HL-60 (cell line): ENCODE data around the gene PAK3.

Experiments
- DNase-seq, 2 experiments: peaks; one replicate each; pipeline ENCODE4 v3.0.0-alpha.2; 2010 to 2020; ENCODE audit warnings: low read depth in 1 of 2, low spot score in 1 of 2
- H3K27ac ChIP-seq: fragments of 250-450 bp; sonication (Bioruptor Pico); replicated peaks from 2 replicates; pipeline ENCODE4 v1.5.1; 2020; ENCODE audit warnings: mild to moderate bottlenecking, moderate library complexity
- H3K27me3 ChIP-seq: fragments of 250-450 bp; sonication (Bioruptor Pico); 2 replicates; pipeline ENCODE4 v1.5.1; 2021; ENCODE audit warnings: mild to moderate bottlenecking, moderate library complexity; ENCODE audit not compliant: insufficient read depth, poor library complexity, severe bottlenecking
- H3K4me3 ChIP-seq: replicated peaks from 2 replicates; pipeline ENCODE4 v1.5.1; 2011; ENCODE audit warnings: mild to moderate bottlenecking, control low read depth, low read length; ENCODE audit not compliant: insufficient read depth
- GABPA ChIP-seq: IDR thresholded peaks from 2 replicates; pipeline ENCODE4 v1.6.1; 2012; ENCODE audit warnings: low read depth
- POLR2AphosphoS5 ChIP-seq: IDR thresholded peaks from 2 replicates; pipeline ENCODE4 v1.6.1; 2012; ENCODE audit warnings: low read depth
- SPI1 ChIP-seq: IDR thresholded peaks from 2 replicates; pipeline ENCODE4 v1.6.1; 2012; ENCODE audit warnings: low read depth, mild to moderate bottlenecking, borderline replicate concordance
- TF ChIP-seq, protein P1 (sequence below): IDR thresholded peaks from one replicate; pipeline ENCODE4 v1.5.1; 2011; ENCODE audit warnings: low read length, control low read depth, inconsistent platforms; ENCODE audit not compliant: insufficient read depth
- TF ChIP-seq, protein P2 (sequence below): IDR thresholded peaks from 2 replicates; pipeline ENCODE4 v1.6.1; 2012; ENCODE audit warnings: low read depth; ENCODE audit not compliant: insufficient replicate concordance

The PAK3 gene

DNA sequence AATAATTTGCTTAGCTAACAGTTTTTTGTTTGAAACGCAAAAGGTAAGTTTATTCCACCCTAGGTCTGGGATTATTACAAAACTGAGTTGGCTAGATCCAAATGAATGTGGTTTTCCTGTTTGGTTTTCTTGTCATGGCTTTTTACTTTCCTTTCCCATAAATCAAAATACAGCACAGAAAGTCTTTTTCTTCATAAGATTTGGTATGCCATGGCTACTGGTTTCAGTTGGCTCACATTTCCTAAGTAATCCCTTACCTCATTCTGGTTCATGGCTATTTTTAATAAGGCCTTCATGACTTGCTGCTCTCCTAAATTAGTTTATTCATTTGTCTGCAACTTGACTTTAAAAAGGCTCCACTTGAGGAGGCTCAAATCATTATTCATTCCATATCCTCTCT is 12.9 kb upstream of the PAK3 start:
- DNase-seq, result no peak
- TF ChIP-seq SPI1 (no peak), GABPA (no peak), POLR2AphosphoS5 (no peak)
- TF ChIP-seq, protein P1, sequence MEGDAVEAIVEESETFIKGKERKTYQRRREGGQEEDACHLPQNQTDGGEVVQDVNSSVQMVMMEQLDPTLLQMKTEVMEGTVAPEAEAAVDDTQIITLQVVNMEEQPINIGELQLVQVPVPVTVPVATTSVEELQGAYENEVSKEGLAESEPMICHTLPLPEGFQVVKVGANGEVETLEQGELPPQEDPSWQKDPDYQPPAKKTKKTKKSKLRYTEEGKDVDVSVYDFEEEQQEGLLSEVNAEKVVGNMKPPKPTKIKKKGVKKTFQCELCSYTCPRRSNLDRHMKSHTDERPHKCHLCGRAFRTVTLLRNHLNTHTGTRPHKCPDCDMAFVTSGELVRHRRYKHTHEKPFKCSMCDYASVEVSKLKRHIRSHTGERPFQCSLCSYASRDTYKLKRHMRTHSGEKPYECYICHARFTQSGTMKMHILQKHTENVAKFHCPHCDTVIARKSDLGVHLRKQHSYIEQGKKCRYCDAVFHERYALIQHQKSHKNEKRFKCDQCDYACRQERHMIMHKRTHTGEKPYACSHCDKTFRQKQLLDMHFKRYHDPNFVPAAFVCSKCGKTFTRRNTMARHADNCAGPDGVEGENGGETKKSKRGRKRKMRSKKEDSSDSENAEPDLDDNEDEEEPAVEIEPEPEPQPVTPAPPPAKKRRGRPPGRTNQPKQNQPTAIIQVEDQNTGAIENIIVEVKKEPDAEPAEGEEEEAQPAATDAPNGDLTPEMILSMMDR, result no peak
- TF ChIP-seq, protein P2, sequence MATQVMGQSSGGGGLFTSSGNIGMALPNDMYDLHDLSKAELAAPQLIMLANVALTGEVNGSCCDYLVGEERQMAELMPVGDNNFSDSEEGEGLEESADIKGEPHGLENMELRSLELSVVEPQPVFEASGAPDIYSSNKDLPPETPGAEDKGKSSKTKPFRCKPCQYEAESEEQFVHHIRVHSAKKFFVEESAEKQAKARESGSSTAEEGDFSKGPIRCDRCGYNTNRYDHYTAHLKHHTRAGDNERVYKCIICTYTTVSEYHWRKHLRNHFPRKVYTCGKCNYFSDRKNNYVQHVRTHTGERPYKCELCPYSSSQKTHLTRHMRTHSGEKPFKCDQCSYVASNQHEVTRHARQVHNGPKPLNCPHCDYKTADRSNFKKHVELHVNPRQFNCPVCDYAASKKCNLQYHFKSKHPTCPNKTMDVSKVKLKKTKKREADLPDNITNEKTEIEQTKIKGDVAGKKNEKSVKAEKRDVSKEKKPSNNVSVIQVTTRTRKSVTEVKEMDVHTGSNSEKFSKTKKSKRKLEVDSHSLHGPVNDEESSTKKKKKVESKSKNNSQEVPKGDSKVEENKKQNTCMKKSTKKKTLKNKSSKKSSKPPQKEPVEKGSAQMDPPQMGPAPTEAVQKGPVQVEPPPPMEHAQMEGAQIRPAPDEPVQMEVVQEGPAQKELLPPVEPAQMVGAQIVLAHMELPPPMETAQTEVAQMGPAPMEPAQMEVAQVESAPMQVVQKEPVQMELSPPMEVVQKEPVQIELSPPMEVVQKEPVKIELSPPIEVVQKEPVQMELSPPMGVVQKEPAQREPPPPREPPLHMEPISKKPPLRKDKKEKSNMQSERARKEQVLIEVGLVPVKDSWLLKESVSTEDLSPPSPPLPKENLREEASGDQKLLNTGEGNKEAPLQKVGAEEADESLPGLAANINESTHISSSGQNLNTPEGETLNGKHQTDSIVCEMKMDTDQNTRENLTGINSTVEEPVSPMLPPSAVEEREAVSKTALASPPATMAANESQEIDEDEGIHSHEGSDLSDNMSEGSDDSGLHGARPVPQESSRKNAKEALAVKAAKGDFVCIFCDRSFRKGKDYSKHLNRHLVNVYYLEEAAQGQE, result no peak
- Histone ChIP-seq H3K27me3 (peaks cover 2% of the 10 kb centered on the region), H3K27ac (no peak overlapping the region), H3K4me3 (no peak overlapping the region)

GRCh38 chrX:111086591-111087006 is 9.4 kb upstream of the PAK3 start:
- Histone ChIP-seq H3K27ac (no peak overlapping the region), H3K27me3 (peaks cover 2% of the 10 kb centered on the region), H3K4me3 (no peak overlapping the region)
- no peak for DNase-seq
- TF ChIP-seq, protein P2, result no peak
- TF ChIP-seq GABPA, result no peak
- TF ChIP-seq SPI1, result no peak
- TF ChIP-seq, protein P1, result no peak
- TF ChIP-seq POLR2AphosphoS5, result no peak

DNA sequence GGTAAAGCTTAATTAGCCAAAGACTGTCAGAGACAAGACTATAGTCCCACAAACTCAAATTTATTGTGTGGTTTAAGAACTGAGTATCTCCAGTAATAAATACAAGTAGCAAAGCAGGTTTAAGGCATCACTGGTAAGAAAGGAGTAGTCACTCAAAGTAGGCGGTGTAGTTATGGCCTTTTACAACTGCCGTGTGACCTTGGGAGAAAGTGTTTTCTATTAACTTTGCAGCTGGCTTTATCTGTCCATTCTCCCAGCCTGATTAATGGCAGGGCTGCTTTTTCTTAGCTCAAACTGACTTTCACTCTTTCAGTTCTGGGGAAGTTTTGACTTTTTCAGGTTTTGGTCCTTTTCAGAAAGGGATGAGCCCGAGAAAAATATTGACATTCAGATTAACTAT is 7.4 kb upstream of the PAK3 start:
- no peak overlapping the region for H3K27ac ChIP-seq
- no peak for TF ChIP-seq GABPA
- TF ChIP-seq SPI1, result no peak
- H3K4me3 ChIP-seq, result no peak overlapping the region
- DNase-seq, result no peak
- peaks cover 4% of the 10 kb centered on the region for H3K27me3 ChIP-seq

DNA sequence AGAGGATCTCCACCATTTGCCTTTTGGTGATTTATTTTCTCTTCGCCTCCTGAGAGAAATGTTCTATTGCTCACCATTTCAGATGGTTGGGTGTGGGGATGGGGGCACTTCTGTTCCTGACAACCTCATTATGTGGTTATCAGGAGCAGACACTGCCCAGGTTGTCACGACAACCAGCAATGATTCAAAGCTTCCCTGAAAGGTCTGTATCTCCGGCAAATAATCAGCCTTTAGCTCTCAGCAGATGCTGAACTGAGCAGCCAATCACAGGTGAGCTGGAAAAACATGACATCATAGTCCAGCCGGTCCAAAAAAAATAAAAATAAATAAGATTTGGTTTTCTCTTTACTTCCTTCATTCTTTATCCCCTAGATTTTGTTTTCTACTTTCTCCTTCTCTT is 5.5 kb upstream of the PAK3 start:
- TF ChIP-seq SPI1 (no peak), GABPA (no peak), POLR2AphosphoS5 (no peak)
- TF ChIP-seq, protein P1, result no peak
- TF ChIP-seq, protein P2, result no peak

More for the DNA sequence above, 5.5 kb upstream of the PAK3 start:
- Histone ChIP-seq H3K27ac (no peak overlapping the region), H3K4me3 (no peak overlapping the region), H3K27me3 (peaks cover 4% of the 10 kb centered on the region)
- DNase-seq, result no peak
